ENCODE results near the gene PDXP. TPM values are rescaled to one million over a fixed set of nuclear protein-coding genes. Genes with fewer than 3 reads are reported as not detected.
"Not testable (repeated sequence)": the region's sequence is repeated elsewhere in the genome, so short reads cannot be mapped to it uniquely, and the experiment has no call there.

Gene PDXP
- total RNA-seq, 4 donors from 2014 or later = 3.8 to 5.4 (median 4.3) TPM

DNA sequence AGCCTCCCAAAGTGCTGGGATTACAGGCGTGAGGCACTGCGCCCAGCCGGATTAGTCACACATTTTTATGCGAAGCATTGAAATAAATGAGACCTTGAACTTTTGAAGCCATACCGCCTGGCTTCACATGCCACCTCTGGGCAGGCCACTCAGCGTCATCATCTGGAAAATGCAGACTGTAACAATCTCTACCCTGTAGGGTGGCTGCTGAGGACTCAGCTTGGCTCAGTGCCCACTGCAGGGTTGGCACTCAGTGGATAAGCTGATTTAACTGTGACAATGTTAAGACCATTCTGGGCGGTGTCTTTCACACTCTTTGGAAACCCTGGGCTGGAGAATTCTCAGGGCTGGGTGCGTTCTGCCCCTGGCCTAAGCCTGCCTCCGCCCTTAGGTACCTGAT, 10.6 kb upstream of the PDXP start:
- ATAC-seq (ENCODE audit: low FRiP score) (no peak), DNase-seq (ENCODE audit: low spot score) (no peak)
- TF ChIP-seq, protein P1, sequence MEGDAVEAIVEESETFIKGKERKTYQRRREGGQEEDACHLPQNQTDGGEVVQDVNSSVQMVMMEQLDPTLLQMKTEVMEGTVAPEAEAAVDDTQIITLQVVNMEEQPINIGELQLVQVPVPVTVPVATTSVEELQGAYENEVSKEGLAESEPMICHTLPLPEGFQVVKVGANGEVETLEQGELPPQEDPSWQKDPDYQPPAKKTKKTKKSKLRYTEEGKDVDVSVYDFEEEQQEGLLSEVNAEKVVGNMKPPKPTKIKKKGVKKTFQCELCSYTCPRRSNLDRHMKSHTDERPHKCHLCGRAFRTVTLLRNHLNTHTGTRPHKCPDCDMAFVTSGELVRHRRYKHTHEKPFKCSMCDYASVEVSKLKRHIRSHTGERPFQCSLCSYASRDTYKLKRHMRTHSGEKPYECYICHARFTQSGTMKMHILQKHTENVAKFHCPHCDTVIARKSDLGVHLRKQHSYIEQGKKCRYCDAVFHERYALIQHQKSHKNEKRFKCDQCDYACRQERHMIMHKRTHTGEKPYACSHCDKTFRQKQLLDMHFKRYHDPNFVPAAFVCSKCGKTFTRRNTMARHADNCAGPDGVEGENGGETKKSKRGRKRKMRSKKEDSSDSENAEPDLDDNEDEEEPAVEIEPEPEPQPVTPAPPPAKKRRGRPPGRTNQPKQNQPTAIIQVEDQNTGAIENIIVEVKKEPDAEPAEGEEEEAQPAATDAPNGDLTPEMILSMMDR (IDR thresholded peaks at IDR 0.05) = no peak

GRCh38 chr22:37650463-37651136, 7.9 kb upstream of the PDXP start:
- DNase-seq (ENCODE audit: low spot score) = no peak
- TF ChIP-seq, protein P1 (IDR thresholded peaks at IDR 0.05) = no peak
- no peak for ATAC-seq (ENCODE audit: low FRiP score)

GRCh38 chr22:37654563-37655251, 3.8 kb upstream of the PDXP start:
- ATAC-seq (ENCODE audit: low FRiP score) (no peak), DNase-seq (ENCODE audit: low spot score) (no peak)
- TF ChIP-seq, protein P1 (IDR thresholded peaks at IDR 0.05) = no peak

DNA sequence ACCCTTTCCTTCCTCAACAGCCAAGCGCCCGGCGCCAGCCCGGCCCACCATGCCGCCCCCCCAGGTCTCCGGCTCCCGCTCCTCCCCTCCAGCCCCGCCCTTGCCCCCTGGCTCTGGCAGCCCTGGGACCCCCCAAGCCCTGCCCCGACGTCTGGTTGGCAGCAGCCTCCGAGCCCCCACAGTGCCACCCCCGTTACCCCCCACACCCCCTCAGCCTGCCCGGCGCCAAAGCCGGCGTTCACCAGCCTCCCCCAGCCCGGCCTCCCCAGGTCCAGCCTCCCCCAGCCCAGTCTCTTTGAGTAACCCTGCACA, 3.3 kb upstream of the PDXP start:
- no peak for ATAC-seq (ENCODE audit: low FRiP score)
- no peak for DNase-seq (ENCODE audit: low spot score)
- TF ChIP-seq, protein P1 (IDR thresholded peaks at IDR 0.05) = no peak

DNA sequence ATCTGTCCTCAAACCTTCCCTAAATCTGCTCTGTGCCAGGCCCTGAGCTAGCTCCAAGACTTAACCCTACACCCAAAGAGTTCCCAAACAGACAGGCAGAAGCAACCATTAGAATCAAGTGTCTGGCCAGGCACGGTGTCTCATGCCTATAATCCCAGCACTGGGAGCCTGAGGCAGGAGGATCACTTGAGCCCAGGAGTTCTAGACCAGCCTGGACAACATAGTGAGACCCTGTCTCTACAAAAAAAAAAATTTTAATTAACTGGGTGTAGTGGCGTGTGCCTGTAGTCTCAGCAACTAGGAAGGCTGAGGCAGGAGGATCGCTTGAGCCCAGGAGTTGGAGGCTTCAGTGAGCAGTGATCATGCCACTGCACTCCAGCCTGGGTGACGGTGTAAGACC, 1.9 kb upstream of the PDXP start:
- DNase-seq (ENCODE audit: low spot score); ATAC-seq (ENCODE audit: low FRiP score): not testable (repeated sequence)

DNA sequence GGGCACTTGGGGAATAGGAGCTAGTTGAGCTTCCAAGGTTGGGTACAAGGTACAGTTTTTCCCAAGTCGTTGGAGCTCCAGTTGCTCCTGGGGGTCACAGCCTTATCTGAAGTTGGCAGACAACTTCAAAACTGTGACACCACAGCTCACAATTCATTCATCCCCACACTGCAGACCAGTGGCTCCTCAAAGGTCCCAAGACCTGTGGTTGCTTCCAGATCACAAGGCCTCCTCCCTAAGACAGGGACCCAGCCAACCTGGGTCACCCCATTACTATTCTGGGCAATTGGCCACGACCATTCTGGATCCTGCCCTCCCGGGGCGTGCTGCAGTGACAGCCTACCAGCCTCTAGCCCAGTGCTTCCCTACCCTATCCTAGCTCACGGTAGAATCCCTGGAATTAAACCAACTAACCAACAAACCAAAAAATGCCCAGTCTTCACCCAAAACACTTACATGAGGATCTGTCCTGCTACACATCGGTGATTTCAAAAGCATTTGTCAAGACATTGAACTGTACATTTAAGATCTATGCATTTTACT, 862 bp upstream of the PDXP start:
- DNase-seq (ENCODE audit: low spot score) (no peak), ATAC-seq (ENCODE audit: low FRiP score) (no peak)
- TF ChIP-seq, protein P1 (IDR thresholded peaks at IDR 0.05) = no peak

- DNase-seq (ENCODE audit: low spot score) (no peak), ATAC-seq (ENCODE audit: low FRiP score) (no peak)
- TF ChIP-seq, protein P1 (IDR thresholded peaks at IDR 0.05) = no peak
Observed at GRCh38 chr22:37659066-37659896, 758 bp downstream of the PDXP start.
